Upper lobe of left lung (tissue), 4 donors: ENCODE data around the gene KHDC3L.

Source experiments
- EP300 ChIP-seq, 4 donors: sonication (generic); formaldehyde crosslinking; IDR thresholded peaks; one replicate each; pipeline ENCODE4 v1.5.1; 2017; ENCODE audit warnings: antibody characterized with exemption in 4 of 4, control low read depth in 2 of 4
- POLR2A ChIP-seq, 4 donors: fragments of 450-650 bp; IDR thresholded peaks; one replicate each; pipeline ENCODE4 v1.5.1; 2016 to 2017; ENCODE audit warnings: antibody characterized with exemption in 4 of 4, mild to moderate bottlenecking in 2 of 4
- POLR2AphosphoS5 ChIP-seq, 2 donors: sonication (generic); formaldehyde crosslinking; IDR thresholded peaks; one replicate each; pipeline ENCODE4 v1.5.1; 2017; ENCODE audit warnings: antibody characterized with exemption in 2 of 2
- TF ChIP-seq, protein P1 (sequence below), 6 experiments: fragments of 450-650 bp in 4 of 6; fragments of 200-600 bp in 2 of 6; sonication (generic) in 2 of 6; IDR thresholded peaks; one replicate each; pipeline ENCODE4 v1.5.1; 2016 to 2019; ENCODE audit warnings: antibody characterized with exemption in 6 of 6

GRCh38 chr6:73362869-73363536, 545 bp downstream of the KHDC3L start:
- TF ChIP-seq POLR2A (IDR thresholded peaks at IDR 0.05): no peak
- TF ChIP-seq, protein P1, sequence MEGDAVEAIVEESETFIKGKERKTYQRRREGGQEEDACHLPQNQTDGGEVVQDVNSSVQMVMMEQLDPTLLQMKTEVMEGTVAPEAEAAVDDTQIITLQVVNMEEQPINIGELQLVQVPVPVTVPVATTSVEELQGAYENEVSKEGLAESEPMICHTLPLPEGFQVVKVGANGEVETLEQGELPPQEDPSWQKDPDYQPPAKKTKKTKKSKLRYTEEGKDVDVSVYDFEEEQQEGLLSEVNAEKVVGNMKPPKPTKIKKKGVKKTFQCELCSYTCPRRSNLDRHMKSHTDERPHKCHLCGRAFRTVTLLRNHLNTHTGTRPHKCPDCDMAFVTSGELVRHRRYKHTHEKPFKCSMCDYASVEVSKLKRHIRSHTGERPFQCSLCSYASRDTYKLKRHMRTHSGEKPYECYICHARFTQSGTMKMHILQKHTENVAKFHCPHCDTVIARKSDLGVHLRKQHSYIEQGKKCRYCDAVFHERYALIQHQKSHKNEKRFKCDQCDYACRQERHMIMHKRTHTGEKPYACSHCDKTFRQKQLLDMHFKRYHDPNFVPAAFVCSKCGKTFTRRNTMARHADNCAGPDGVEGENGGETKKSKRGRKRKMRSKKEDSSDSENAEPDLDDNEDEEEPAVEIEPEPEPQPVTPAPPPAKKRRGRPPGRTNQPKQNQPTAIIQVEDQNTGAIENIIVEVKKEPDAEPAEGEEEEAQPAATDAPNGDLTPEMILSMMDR (IDR thresholded peaks at IDR 0.05): no peak
- no peak for TF ChIP-seq EP300 (IDR thresholded peaks at IDR 0.05)
- TF ChIP-seq POLR2AphosphoS5 (IDR thresholded peaks at IDR 0.05): no peak
